OCI-LY7 (cell line): ENCODE results near the gene MAP1S. TPM values are rescaled to one million over a fixed set of nuclear protein-coding genes. Genes with fewer than 3 reads are reported as not detected.

Experiments
- BruUV-seq: library from RNA; stranded (reverse); fragments of 400-500 nt; replicated peaks from 2 replicates; lab custom pipeline; 2021; lab: Mats Ljungman, UMichigan
- CTCF ChIA-PET: fragments of 300-600 bp; sonication (Branson Sonifier 250); formaldehyde crosslinking; loops from one replicate; lab custom pipeline; 2022; ENCODE audit warnings: antibody characterized with exemption; ENCODE audit not compliant: unreplicated experiment; lab: Charles Lee
- POLR2A ChIA-PET: fragments of 300-600 bp; sonication (Branson Sonifier 250); formaldehyde crosslinking; loops from one replicate; lab custom pipeline; 2022; ENCODE audit warnings: antibody characterized with exemption; lab: Charles Lee
- DNase-seq: peaks from one replicate; pipeline ENCODE4 v3.0.0-alpha.2; 2015; ENCODE audit warnings: low spot score
- H2AFZ ChIP-seq: fragments of 200-600 bp; sonication (generic), shearing (Covaris generic); 2 replicates; pipeline ENCODE4 v1.6.1; 2014; ENCODE audit warnings: mild to moderate bottlenecking, antibody characterized with exemption, low read length, moderate library complexity
- H3K27ac ChIP-seq: fragments of 200-600 bp; sonication (generic); 2 replicates; pipeline ENCODE4 v1.5.1; 2014; ENCODE audit warnings: mixed run types, low read depth, mild to moderate bottlenecking, moderate library complexity, low read length, inconsistent platforms; ENCODE audit not compliant: poor library complexity, severe bottlenecking
- H3K36me3 ChIP-seq: fragments of 200-600 bp; sonication (generic); 2 replicates; pipeline ENCODE4 v1.6.1; 2014; ENCODE audit warnings: mild to moderate bottlenecking, antibody characterized with exemption, low read length, moderate library complexity, mixed read lengths; ENCODE audit not compliant: insufficient read depth
- H3K4me1 ChIP-seq: fragments of 200-600 bp; sonication (generic); 2 replicates; pipeline ENCODE4 v1.5.1; 2014; ENCODE audit warnings: mild to moderate bottlenecking, low read length; ENCODE audit not compliant: insufficient read depth, poor library complexity, severe bottlenecking
- H3K4me2 ChIP-seq: fragments of 200-600 bp; sonication (generic); 2 replicates; pipeline ENCODE4 v1.6.1; 2014; ENCODE audit warnings: mild to moderate bottlenecking, low read length
- H3K4me3 ChIP-seq: fragments of 200-600 bp; sonication (generic); 2 replicates; pipeline ENCODE4 v1.5.1; 2014; ENCODE audit warnings: mild to moderate bottlenecking, low read depth, low read length; ENCODE audit not compliant: poor library complexity, severe bottlenecking
- H3K79me2 ChIP-seq: fragments of 200-600 bp; sonication (generic); 2 replicates; pipeline ENCODE4 v1.6.1; 2016; ENCODE audit warnings: low read depth, mild to moderate bottlenecking, low read length, moderate library complexity, mixed read lengths; ENCODE audit not compliant: insufficient read depth
- H3K9me2 ChIP-seq: fragments of 200-600 bp; sonication (generic); 2 replicates; pipeline ENCODE4 v1.6.1; 2016; ENCODE audit warnings: mild to moderate bottlenecking, low read length, mixed read lengths; ENCODE audit not compliant: insufficient read depth
- H3K9me3 ChIP-seq: fragments of 200-600 bp; sonication (generic); 2 replicates; pipeline ENCODE4 v1.6.1; 2014; ENCODE audit warnings: mild to moderate bottlenecking, mixed run types, low read length, mixed read lengths
- H4K20me1 ChIP-seq: fragments of 200-600 bp; sonication (generic); 2 replicates; pipeline ENCODE4 v1.6.1; 2014; ENCODE audit warnings: mild to moderate bottlenecking, antibody characterized with exemption, low read length, moderate library complexity, mixed read lengths; ENCODE audit not compliant: insufficient read depth
- EZH2phosphoT487 ChIP-seq: fragments of 200-600 bp; sonication (generic); IDR thresholded peaks from 2 replicates; pipeline ENCODE4 v1.6.1; 2018; ENCODE audit warnings: low read depth, borderline replicate concordance, mild to moderate bottlenecking, mixed run types, antibody characterized with exemption, low read length, moderate library complexity, mixed read lengths
- intact Hi-C: fragments of 100-400 bp; cut with micrococcal nuclease; formaldehyde crosslinking; loops from one replicate; pipeline ENCODE4 v1.10.0; 2022; ENCODE audit not compliant: unreplicated experiment
- total RNA-seq, 2 experiments: library from RNA; depleted of rRNA in 1 of 2; stranded (reverse); fragments of >200 nt in 1 of 2; shearing (Covaris generic) in 1 of 2; gene quantifications; 2 replicates each; pipeline ENCODE4 v1.2.3, GENCODE V29; 2014 to 2022
- TF ChIP-seq, protein P1 (sequence below): fragments of 200-600 bp; sonication (generic); conservative IDR thresholded peaks from 2 replicates; pipeline ENCODE4 v1.5.1; 2014; ENCODE audit warnings: mild to moderate bottlenecking, antibody characterized with exemption, low read length, moderate library complexity, mixed read lengths

The MAP1S gene
- total RNA-seq, 2 experiments from 2014 or later: 31.6 to 53.1 TPM

DNA sequence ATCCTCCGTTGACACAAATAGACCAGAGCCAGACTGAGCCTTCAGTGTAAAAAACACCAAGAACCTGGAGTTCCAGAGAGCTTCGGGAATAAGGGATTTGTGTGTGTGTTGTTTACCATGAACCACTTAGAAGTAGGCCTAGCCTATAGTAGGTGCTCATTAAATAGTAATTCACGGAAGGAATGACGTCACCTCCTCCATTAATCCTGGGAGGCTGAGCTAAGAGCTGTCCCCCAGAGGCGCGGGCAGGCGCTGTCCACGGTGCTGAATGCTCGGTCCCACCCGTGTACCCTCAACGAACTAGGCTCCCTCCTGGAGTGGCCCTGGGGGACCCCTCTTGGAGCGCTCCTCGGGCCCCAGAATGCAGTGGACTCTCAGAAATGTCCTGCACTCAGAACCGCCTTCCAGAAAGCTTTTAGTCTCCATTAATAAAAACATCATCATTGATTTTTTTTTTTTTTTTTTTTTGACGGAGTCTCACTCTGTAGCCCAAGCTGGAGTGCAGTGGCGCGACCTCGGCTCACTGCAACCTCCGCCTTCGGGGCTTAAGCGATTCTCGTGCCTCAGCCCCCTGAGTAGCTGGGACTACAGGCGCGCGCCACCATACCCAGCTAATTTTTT, 37.7 kb upstream of the MAP1S start:
- BruUV-seq: no TSS peak
- H4K20me1 ChIP-seq: no peaks in the 10 kb centered on the region
- ChIA-PET CTCF (no interaction called here), POLR2A (no interaction called here)
- H3K4me3 ChIP-seq: no peak overlapping the region
- H2AFZ ChIP-seq: no peak overlapping the region
- intact Hi-C loops: no loop called here
- H3K4me2 ChIP-seq: no peak overlapping the region
- TF ChIP-seq, protein P1, sequence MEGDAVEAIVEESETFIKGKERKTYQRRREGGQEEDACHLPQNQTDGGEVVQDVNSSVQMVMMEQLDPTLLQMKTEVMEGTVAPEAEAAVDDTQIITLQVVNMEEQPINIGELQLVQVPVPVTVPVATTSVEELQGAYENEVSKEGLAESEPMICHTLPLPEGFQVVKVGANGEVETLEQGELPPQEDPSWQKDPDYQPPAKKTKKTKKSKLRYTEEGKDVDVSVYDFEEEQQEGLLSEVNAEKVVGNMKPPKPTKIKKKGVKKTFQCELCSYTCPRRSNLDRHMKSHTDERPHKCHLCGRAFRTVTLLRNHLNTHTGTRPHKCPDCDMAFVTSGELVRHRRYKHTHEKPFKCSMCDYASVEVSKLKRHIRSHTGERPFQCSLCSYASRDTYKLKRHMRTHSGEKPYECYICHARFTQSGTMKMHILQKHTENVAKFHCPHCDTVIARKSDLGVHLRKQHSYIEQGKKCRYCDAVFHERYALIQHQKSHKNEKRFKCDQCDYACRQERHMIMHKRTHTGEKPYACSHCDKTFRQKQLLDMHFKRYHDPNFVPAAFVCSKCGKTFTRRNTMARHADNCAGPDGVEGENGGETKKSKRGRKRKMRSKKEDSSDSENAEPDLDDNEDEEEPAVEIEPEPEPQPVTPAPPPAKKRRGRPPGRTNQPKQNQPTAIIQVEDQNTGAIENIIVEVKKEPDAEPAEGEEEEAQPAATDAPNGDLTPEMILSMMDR: no peak
- no peak for TF ChIP-seq EZH2phosphoT487
- no peaks in the 10 kb centered on the region for H3K4me1 ChIP-seq
- no peaks in the 10 kb centered on the region for H3K79me2 ChIP-seq
- no peak overlapping the region for H3K27ac ChIP-seq
- H3K9me2 ChIP-seq: no peaks in the 10 kb centered on the region
- no peaks in the 10 kb centered on the region for H3K36me3 ChIP-seq
- no peaks in the 10 kb centered on the region for H3K9me3 ChIP-seq
- peak; percentile 19 for DNase-seq

DNA sequence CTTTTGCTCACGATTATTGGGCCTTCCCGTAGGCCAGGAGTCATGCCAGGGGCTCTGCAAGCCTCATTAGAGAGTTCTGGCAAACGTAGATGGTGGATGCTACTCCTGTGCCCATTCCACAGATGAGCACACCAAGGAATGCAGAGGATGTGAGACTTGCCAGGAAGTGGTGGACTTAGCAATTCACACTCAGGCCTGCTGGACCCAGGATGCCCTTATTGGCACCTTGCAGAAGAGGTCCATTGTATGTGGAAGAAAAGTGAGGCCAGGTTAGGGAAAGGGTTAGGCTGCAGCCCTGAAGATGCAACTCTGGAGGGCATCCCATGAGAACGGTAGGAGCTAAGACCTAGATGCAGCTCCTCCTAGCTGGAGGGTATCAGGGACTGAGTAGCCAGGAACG, 37.0 kb upstream of the MAP1S start:
- H3K4me3 ChIP-seq: no peak overlapping the region
- POLR2A ChIA-PET: no interaction called here

DNA sequence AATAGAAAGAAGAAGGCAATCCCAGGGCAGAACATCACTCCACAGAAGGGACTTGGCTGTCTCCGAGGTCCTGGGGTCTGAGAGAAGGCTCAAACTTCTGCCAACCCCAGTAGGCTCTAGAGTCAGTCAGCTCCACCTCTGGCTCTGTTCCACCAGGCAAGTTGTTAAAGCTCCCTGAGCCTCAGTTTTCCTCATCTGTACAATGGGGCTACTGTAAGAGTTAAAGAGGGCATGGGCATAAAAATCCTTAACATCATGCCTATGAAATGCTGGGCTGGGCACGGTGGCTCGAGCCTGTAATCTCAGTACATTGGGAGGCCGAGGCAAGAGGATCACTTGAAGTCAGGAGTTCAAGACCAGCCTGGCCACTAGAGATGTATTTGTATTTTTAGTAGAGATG, 36.2 kb upstream of the MAP1S start:
- Histone ChIP-seq H3K4me1 (no peaks in the 10 kb centered on the region), H3K36me3 (no peaks in the 10 kb centered on the region), H2AFZ (no peak overlapping the region), H3K4me3 (no peak overlapping the region), H3K4me2 (no peak overlapping the region), H4K20me1 (no peaks in the 10 kb centered on the region), H3K79me2 (no peaks in the 10 kb centered on the region), H3K9me3 (no peaks in the 10 kb centered on the region), H3K27ac (no peak overlapping the region), H3K9me2 (no peaks in the 10 kb centered on the region)
- DNase-seq: no peak
- POLR2A ChIA-PET: no interaction called here
- CTCF ChIA-PET: no interaction called here
- intact Hi-C loops: no loop called here
- no peak for TF ChIP-seq EZH2phosphoT487
- TF ChIP-seq, protein P1: no peak
- BruUV-seq: no TSS peak

More for the DNA sequence above, 37.0 kb upstream of the MAP1S start:
- Histone ChIP-seq H3K9me2 (no peaks in the 10 kb centered on the region), H3K36me3 (no peaks in the 10 kb centered on the region), H3K79me2 (no peaks in the 10 kb centered on the region), H3K27ac (no peak overlapping the region), H3K4me2 (no peak overlapping the region), H3K9me3 (no peaks in the 10 kb centered on the region), H4K20me1 (no peaks in the 10 kb centered on the region), H3K4me1 (no peaks in the 10 kb centered on the region), H2AFZ (no peak overlapping the region)
- CTCF ChIA-PET: no interaction called here
- intact Hi-C loops: no loop called here
- TF ChIP-seq, protein P1: no peak
- TF ChIP-seq EZH2phosphoT487: no peak
- no TSS peak for BruUV-seq
- DNase-seq: no peak
